Measurements from ENCODE around the gene HDAC6. TPM values are rescaled to one million over a fixed set of nuclear protein-coding genes. Genes with fewer than 3 reads are reported as not detected.

Gene HDAC6
- total RNA-seq, 1 experiment from 2014 or later, result 79.9 TPM

DNA sequence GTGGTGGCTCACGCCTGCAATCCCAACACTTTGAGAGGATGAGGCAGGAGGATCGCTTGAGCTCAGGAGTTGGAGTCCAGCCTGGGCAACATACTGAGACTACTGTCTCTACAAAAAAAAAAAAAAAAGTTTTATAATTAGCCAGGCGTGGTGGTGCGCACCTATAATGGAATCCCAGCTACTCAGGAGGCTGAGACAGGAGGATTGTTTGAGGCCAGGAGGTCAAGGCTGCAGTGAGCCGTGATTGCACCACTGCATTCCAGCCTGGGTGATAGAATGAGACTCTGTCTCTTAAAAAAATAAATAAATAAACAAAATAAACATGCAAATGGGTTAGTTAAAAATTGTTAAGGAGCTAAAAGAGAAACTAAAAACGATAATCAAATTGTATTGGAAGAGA, 32.6 kb upstream of the HDAC6 start:
- Histone ChIP-seq H4K20me1 (ENCODE audit: insufficient read depth) (no peaks in the 10 kb centered on the region), H2AFZ (ENCODE audit: low read depth, low read length, poor library complexity, severe bottlenecking) (no peak overlapping the region), H3K4me2 (ENCODE audit: low read length) (no peak overlapping the region), H3K79me2 (ENCODE audit: insufficient read depth, low read length) (no peaks in the 10 kb centered on the region), H3K4me3 (replicated peaks in 1 of 2; ENCODE audit: low read depth in 1 of 2, low read length in 2 of 2) (no peak overlapping the region), H3K36me3 (ENCODE audit: control insufficient read depth in 1 of 2, insufficient read depth in 2 of 2, low read length in 2 of 2) (no peaks in the 10 kb centered on the region), H3K9ac (ENCODE audit: low read length) (no peak overlapping the region), H3K4me1 (ENCODE audit: control insufficient read depth in 1 of 2, insufficient read depth in 2 of 2, low read length in 2 of 2) (no peaks in the 10 kb centered on the region), H3K9me3 (ENCODE audit: control insufficient read depth in 1 of 2, insufficient read depth in 1 of 2, low read depth in 1 of 2, low read length in 2 of 2) (no peaks in the 10 kb centered on the region), H3K27ac (ENCODE audit: low read depth, low read length) (no peak overlapping the region), H3K27me3 (ENCODE audit: insufficient read depth, low read length) (no peaks in the 10 kb centered on the region), H3K9me2 (ENCODE audit: insufficient read depth) (no peaks in the 10 kb centered on the region)
- BruUV-seq (replicated peaks), result no TSS peak
- TF ChIP-seq POLR2A (IDR thresholded peaks at IDR 0.05; ENCODE audit: borderline replicate concordance, extremely low read depth, insufficient read depth, insufficient read length), result no peak
- no peak for TF ChIP-seq SRF (IDR thresholded peaks at IDR 0.05; ENCODE audit: low read depth)
- TF ChIP-seq, protein P1, sequence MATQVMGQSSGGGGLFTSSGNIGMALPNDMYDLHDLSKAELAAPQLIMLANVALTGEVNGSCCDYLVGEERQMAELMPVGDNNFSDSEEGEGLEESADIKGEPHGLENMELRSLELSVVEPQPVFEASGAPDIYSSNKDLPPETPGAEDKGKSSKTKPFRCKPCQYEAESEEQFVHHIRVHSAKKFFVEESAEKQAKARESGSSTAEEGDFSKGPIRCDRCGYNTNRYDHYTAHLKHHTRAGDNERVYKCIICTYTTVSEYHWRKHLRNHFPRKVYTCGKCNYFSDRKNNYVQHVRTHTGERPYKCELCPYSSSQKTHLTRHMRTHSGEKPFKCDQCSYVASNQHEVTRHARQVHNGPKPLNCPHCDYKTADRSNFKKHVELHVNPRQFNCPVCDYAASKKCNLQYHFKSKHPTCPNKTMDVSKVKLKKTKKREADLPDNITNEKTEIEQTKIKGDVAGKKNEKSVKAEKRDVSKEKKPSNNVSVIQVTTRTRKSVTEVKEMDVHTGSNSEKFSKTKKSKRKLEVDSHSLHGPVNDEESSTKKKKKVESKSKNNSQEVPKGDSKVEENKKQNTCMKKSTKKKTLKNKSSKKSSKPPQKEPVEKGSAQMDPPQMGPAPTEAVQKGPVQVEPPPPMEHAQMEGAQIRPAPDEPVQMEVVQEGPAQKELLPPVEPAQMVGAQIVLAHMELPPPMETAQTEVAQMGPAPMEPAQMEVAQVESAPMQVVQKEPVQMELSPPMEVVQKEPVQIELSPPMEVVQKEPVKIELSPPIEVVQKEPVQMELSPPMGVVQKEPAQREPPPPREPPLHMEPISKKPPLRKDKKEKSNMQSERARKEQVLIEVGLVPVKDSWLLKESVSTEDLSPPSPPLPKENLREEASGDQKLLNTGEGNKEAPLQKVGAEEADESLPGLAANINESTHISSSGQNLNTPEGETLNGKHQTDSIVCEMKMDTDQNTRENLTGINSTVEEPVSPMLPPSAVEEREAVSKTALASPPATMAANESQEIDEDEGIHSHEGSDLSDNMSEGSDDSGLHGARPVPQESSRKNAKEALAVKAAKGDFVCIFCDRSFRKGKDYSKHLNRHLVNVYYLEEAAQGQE (IDR thresholded peaks at IDR 0.05; ENCODE audit: low read depth), result no peak
- TF ChIP-seq, protein P2, sequence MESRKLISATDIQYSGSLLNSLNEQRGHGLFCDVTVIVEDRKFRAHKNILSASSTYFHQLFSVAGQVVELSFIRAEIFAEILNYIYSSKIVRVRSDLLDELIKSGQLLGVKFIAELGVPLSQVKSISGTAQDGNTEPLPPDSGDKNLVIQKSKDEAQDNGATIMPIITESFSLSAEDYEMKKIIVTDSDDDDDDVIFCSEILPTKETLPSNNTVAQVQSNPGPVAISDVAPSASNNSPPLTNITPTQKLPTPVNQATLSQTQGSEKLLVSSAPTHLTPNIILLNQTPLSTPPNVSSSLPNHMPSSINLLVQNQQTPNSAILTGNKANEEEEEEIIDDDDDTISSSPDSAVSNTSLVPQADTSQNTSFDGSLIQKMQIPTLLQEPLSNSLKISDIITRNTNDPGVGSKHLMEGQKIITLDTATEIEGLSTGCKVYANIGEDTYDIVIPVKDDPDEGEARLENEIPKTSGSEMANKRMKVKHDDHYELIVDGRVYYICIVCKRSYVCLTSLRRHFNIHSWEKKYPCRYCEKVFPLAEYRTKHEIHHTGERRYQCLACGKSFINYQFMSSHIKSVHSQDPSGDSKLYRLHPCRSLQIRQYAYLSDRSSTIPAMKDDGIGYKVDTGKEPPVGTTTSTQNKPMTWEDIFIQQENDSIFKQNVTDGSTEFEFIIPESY (IDR thresholded peaks at IDR 0.05; ENCODE audit: extremely low read depth, insufficient replicate concordance, low read length), result no peak
- no peak for TF ChIP-seq CBX3 (IDR thresholded peaks at IDR 0.05; ENCODE audit: low read depth)
- no peak for TF ChIP-seq EGR1 (IDR thresholded peaks at IDR 0.05; ENCODE audit: low read depth)
- TF ChIP-seq ZFX (IDR thresholded peaks at IDR 0.05), result no peak
- no peak for TF ChIP-seq TCF7L2 (IDR thresholded peaks at IDR 0.05; ENCODE audit: borderline replicate concordance, extremely low read depth, insufficient read depth, insufficient read length)
- TF ChIP-seq SIN3A (IDR thresholded peaks at IDR 0.05; ENCODE audit: low read depth), result no peak
- TF ChIP-seq, protein P3, sequence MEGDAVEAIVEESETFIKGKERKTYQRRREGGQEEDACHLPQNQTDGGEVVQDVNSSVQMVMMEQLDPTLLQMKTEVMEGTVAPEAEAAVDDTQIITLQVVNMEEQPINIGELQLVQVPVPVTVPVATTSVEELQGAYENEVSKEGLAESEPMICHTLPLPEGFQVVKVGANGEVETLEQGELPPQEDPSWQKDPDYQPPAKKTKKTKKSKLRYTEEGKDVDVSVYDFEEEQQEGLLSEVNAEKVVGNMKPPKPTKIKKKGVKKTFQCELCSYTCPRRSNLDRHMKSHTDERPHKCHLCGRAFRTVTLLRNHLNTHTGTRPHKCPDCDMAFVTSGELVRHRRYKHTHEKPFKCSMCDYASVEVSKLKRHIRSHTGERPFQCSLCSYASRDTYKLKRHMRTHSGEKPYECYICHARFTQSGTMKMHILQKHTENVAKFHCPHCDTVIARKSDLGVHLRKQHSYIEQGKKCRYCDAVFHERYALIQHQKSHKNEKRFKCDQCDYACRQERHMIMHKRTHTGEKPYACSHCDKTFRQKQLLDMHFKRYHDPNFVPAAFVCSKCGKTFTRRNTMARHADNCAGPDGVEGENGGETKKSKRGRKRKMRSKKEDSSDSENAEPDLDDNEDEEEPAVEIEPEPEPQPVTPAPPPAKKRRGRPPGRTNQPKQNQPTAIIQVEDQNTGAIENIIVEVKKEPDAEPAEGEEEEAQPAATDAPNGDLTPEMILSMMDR (IDR thresholded peaks at IDR 0.05 in 2 of 3, conservative IDR thresholded peaks at IDR 0.05 in 1 of 3; ENCODE audit: borderline replicate concordance in 1 of 3, insufficient read depth in 1 of 3, low read depth in 2 of 3, low read length in 2 of 3), result no peak
- TF ChIP-seq ZNF274 (IDR thresholded peaks at IDR 0.05; ENCODE audit: low read depth, low read length), result no peak
- TF ChIP-seq RAD21 (IDR thresholded peaks at IDR 0.05; ENCODE audit: low read depth), result no peak
- TF ChIP-seq EZH2 (IDR thresholded peaks at IDR 0.05), result no peak
- TF ChIP-seq YY1 (IDR thresholded peaks at IDR 0.05; ENCODE audit: extremely low read depth, insufficient replicate concordance, low read depth, low read length), result no peak
- no peak for TF ChIP-seq ELF1 (IDR thresholded peaks at IDR 0.05; ENCODE audit: borderline replicate concordance, low read depth)
- no peak for TF ChIP-seq EZH2phosphoT487 (IDR thresholded peaks at IDR 0.05; ENCODE audit: borderline replicate concordance)
- TF ChIP-seq, protein P4, sequence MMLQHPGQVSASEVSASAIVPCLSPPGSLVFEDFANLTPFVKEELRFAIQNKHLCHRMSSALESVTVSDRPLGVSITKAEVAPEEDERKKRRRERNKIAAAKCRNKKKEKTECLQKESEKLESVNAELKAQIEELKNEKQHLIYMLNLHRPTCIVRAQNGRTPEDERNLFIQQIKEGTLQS (IDR thresholded peaks at IDR 0.05), result no peak
- TF ChIP-seq JUND (IDR thresholded peaks at IDR 0.05), result no peak
- no peak for TF ChIP-seq FOSL1 (IDR thresholded peaks at IDR 0.05; ENCODE audit: low read depth)
- no peak for ATAC-seq
- no peak for DNase-seq (ENCODE audit: low read depth, low spot score)
- intact Hi-C loops (cut with micrococcal nuclease), result no loop called here
- ChIA-PET POLR2A (no interaction called here), CTCF (no interaction called here), RAD21 (ENCODE audit: low non-redundant PET in 1 of 2, low total read pairs in 2 of 2, uncharacterized antibody in 2 of 2, unreplicated experiment in 2 of 2) (no interaction called here)
